GM23248 (cell line): Measurements from ENCODE around the gene SCML1.

ENCODE experiments used
- EZH2 ChIP-seq: fragments of 200-600 bp; sonication (generic); IDR thresholded peaks from 2 replicates; pipeline ENCODE4 v1.6.1; 2018; ENCODE audit warnings: antibody characterized with exemption, mild to moderate bottlenecking; ENCODE audit not compliant: insufficient read depth, poor library complexity, severe bottlenecking
- EZH2phosphoT487 ChIP-seq: fragments of 200-600 bp; sonication (generic); IDR thresholded peaks from 2 replicates; pipeline ENCODE4 v1.6.1; 2018; ENCODE audit warnings: antibody characterized with exemption, moderate library complexity, mild to moderate bottlenecking, low read depth; ENCODE audit not compliant: insufficient read depth

GRCh38 chrX:17737986-17738713 lies 857 bp downstream of the SCML1 start:
- TF ChIP-seq EZH2phosphoT487: no peak
- TF ChIP-seq EZH2: no peak
